Subcutaneous adipose tissue (tissue), 4 donors: Measurements from ENCODE around the gene CDH22. TPM values are rescaled to one million over a fixed set of nuclear protein-coding genes. Genes with fewer than 3 reads are reported as not detected.

Experiments used
- total RNA-seq, 4 donors: library from RNA; depleted of rRNA; stranded (reverse); fragments of >200 nt; gene quantifications; one replicate each; pipeline ENCODE4 v1.1.0, GENCODE V29; 2016
- TF ChIP-seq, protein P1 (sequence below): fragments of 450-650 bp; IDR thresholded peaks from one replicate; pipeline ENCODE4 v1.5.1; 2016; ENCODE audit warnings: low read depth, mild to moderate bottlenecking, control low read depth, antibody characterized with exemption, moderate library complexity

CDH22 gene
- total RNA-seq, 4 donors from 2014 or later: not detected

DNA sequence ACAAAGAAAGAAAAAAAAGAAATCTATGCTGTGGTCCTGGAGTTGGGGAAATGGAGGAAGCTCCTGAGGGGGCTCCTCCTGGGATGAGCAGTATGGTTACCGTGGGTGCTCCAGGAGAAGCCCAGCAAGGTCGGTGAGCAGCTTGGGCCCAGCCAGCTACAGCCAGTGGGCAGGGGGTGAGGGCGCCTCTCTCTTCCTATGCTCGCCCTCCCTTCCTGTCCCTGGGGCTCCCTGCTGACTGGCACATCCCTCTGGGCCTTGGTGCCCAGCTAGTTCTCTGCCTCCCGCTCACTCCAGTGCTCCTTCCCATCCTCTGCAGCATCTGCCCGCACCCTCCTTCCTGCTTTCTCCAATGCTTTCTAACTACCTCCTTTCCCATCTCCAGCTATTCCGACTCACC is 173.6 kb downstream of the CDH22 start:
- TF ChIP-seq, protein P1, sequence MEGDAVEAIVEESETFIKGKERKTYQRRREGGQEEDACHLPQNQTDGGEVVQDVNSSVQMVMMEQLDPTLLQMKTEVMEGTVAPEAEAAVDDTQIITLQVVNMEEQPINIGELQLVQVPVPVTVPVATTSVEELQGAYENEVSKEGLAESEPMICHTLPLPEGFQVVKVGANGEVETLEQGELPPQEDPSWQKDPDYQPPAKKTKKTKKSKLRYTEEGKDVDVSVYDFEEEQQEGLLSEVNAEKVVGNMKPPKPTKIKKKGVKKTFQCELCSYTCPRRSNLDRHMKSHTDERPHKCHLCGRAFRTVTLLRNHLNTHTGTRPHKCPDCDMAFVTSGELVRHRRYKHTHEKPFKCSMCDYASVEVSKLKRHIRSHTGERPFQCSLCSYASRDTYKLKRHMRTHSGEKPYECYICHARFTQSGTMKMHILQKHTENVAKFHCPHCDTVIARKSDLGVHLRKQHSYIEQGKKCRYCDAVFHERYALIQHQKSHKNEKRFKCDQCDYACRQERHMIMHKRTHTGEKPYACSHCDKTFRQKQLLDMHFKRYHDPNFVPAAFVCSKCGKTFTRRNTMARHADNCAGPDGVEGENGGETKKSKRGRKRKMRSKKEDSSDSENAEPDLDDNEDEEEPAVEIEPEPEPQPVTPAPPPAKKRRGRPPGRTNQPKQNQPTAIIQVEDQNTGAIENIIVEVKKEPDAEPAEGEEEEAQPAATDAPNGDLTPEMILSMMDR: no peak

DNA sequence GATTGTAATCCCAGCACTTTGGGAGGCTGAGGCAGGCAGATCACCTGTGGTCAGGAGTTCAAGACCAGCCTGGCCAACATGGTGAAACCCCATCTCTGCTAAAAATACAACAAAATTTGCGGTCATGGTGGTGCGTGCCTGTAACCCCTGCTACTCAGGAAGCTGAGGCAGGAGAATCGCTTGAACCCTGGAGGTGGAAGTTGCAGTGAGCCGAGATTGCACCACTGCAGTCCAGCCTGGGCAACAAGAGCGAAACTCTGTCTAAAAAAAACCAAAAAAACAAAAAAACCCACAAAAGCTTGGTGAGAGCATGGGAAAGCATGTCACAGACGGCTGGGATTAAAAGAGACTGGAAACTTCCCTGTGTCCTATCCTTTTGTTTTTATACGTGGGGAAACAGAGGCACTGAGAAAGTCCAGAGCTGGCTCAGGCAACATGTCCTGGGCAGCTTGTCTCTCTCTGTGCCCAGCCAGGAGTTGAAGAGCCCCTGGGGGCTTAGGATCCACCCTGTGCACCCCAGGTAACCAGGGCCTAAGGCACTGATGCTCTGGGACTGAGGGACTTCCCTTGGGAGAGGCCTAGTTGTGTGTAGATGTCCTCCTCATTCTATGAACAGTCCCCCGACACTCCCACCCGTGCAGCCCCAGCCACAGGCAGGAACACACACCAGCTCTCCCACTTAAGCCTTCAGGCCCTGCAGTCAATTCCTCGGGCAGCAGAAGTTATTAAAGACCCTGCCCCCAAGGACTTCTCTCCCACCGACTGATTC is 174.2 kb downstream of the CDH22 start:
- TF ChIP-seq, protein P1: no peak

DNA sequence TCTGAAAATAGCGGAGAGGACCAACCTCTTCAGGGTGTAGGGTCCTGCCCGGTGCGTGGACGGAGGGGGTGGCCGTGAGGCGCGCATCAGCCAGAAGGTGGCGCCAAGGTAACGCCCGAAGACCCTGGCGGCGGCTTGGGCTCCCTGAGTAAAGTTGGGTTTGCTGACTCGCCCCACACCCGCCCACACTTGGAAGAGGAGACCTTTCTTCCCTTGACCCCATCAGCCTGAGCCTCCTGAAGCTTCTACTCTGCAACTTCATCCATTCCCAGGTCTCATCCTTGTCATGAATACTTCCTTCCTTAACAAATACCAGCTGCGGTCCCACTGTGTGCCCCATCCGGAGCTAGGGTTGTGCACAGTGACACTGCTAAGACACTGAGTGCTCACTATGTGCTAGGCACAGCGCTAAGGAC is 175.6 kb downstream of the CDH22 start:
- TF ChIP-seq, protein P1: no peak

DNA sequence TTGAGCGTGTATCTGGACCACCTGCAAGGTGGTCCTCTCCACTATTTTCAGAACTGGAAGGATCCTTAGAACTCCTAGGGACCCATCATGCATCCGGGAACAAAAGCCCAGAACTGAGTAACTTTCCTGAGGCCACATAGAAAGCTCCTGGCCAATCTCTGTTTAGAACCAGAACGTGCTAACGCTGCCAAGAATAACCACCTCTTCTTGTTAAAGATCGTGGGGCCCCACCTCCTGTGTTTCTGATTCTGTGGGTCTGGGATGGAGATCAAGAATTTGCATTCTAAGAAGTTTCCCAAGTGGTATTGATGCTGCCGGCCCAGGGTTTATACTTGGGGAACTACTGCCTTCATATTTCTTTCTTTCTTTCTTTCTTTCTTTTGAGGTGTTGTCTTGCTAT is 176.9 kb downstream of the CDH22 start:
- TF ChIP-seq, protein P1: no peak

DNA sequence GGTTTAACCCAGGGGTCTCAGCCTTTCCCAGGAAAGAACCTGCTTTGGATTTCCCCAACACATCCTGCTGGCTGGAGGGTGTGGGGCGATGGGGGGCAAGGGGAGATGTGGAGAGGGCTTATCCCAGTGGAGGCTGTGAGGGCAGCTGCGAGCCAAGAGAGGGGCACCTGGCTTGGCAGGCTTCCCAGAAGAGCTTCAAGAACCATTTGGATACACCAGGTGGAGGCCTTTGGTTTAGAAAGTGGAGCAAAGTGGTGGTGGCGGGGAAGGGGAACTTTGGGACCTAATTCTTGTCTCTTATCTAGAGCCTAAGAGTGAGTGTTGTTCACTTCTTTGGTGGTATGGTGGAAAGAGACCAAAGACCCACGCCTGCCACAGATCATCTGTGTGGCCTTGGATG is 177.8 kb downstream of the CDH22 start:
- TF ChIP-seq, protein P1: no peak

DNA sequence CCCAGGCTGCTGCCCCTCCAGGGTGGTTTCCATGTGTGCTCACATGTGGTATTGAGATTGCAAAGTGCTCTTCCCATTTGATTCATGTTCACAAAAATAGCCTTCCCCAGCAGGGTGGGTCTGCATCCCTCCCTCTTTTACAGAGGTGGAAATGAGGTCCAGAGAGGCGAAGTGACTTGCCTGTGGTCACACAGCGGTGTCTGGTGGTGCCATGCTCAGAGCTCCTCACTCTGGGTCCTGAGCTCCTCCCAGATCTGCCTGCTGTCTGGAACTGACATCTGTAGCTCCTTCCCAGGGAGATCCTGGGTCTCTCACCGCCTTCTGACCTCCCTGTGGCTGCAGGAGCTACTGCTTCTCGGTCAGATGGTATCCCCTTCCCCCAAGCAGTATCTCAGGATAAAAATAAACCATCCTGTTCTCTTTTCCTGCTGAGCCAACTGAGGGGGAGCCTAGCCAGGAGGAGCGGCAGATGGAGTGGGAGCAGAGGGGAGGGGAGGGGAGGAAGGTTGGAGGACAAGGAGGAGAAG is 178.3 kb downstream of the CDH22 start:
- TF ChIP-seq, protein P1: no peak

DNA sequence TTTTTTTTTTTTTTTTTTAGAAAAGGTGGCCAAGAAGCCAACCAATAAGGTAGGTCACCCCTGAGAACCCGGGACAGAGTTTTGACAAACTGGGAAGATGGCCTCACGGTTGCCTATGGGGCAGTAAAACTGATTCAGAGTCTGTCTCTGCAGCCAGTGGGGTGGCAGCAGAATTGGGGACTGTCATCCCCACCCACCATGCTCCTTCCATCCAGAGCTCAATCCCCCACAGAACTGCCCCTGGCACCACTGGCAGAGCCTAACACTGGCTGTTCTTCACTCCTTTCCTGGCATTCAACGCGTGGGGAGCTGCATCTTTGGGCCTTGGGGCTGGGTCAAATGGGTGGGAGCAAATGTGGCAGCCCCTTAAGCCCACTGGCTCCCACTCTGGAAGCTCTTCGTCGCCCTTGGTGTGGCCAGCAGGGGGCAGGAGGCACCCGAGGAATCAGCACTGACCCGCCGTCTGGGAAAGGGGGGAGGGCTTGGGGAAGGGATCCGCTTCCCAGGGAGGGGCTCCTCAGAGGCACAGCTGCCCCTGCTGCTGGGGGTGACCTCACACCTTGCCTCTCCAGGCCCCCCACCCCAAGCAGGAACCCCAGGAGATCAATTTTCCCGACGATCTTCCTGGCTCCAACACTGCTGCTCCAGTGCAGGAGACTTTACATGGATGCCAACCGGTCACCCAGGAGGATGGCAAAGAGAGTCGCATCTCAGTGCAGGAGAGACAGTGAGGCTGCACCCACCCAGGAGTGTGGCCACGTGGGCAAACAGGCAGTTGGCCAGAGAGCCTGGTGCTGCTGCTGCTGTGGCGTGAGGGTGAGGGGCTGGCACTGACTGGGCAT is 179.8 kb downstream of the CDH22 start:
- TF ChIP-seq, protein P1: no peak
